Measurements from ENCODE around the gene CECR2.
A peak's percentile ranks its signal among the peaks of the same experiment; 100 is the strongest.
"Not testable (repeated sequence)": the region's sequence is repeated elsewhere in the genome, so short reads cannot be mapped to it uniquely, and the experiment has no call there.

Gene CECR2

DNA sequence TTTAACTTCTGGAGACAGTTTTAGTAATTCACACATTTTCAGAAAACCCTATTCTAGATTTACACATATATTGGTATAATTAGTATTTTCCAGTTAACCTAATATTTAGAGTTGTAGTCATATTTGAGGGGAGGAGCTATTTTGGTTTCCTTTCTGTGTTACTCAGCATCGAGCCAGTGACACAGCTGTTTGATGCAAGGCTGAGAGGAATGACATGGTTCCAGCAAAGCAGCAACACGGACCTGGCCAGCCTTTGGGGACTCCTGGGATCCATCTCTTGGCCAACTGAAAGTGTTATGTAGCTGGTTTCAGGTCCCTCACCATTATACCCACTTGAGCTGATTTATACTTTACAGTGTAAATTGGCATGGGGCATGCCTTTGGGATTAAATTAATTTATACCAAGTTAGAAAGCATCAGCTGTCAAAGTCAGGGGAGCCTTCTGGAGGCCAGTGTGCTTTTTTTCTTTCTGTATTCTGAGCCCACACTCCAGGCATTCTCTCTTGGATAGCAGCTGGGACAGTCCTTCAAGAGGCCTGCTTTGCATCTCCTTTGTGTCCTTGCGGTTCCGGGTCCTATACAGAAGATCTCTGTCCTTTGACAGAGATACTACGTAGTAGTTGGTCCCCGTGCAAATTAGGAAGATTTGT, 102.8 kb downstream of the CECR2 start:
- no peak for DNase-seq

- DNase-seq: no peak
Observed at GRCh38 chr22:17472932-17473331, 103.7 kb downstream of the CECR2 start.

- no peak for DNase-seq
Observed at GRCh38 chr22:17475318-17476230, 106.3 kb downstream of the CECR2 start.

- DNase-seq: no peak
Observed at GRCh38 chr22:17476838-17477237, 107.6 kb downstream of the CECR2 start.

DNA sequence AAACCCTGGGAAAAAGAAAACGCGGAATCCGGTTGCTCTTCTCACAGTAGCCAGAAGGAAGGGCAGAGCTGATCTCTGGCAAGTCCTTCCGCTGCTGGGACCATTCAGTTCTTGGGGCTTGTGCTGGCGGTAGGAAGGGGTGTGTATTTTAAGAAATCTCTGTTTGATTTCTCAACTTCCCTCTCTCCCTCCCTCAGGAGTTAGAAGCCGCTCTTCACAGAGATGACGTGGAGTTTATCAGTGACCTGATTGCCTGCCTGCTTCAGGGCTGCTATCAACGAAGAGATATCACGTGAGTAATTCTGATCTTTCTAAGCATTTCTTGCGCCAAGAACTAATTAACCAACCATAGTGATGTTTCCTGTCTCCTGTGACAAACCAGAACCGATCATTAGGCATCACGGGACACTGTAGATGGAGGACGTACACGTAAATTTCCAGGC, 108.2 kb downstream of the CECR2 start:
- no peak for DNase-seq

DNA sequence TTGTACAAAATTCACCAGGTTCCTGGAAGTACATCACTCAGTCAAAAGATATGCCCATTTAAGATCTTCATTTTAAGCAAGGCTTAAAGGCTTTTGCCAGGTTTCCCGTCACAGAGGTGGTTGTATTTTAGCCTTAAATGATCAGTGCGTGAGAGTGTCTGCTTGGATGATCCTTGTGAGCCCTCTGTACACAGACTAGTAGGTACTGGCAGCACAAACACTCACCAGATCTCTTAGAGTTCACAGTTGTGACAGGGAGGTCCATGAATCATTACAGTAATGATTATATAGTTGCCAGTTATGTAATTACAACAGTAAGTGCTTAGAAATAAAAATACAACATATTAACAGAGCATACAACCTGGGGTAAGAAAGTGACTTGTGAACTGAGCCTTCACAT, 109.9 kb downstream of the CECR2 start:
- DNase-seq: no peak

GRCh38 chr22:17481424-17481823, 112.2 kb downstream of the CECR2 start:
- DNase-seq: no peak

GRCh38 chr22:17483688-17484372, 114.6 kb downstream of the CECR2 start:
- no peak for DNase-seq

DNA sequence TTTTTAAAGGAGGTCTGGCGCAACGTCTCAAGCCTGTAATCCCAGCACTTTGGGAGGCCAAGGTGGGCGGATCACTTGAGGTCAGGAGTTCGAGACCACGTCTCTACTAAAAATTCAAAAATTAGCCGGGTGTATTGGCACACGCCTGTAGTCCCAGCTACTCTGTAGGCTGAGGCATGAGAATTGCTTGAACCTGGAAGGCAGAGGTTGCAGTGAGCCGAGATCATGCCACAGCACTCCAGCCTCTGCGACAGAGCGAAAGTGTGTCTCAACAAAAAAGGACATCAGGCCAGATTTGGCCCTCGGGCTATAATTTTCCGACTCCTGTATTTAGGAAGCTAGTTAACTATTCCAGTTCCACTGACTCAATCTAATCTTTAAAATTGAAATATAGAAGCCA, 115.3 kb downstream of the CECR2 start:
- no peak for DNase-seq

DNA sequence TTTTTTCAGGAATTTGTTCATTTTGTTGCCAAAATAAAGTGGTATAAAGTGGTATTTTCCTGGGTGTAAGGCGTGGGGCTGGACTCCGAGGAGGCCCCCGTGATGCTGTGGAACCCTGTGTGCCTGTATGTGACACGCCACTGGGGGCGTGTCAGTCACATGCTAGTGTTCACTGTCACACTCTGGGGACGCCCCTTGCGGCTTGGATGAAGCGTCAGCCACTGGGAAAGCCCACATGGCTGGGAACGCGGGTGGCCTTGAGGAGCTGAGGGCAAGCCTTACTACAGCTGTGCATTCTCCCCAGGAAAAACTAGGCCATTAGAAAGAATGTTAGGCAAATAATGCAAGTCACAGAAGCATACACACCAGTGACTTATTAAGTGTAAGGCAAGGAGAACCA, 117.1 kb downstream of the CECR2 start:
- no peak for DNase-seq

DNA sequence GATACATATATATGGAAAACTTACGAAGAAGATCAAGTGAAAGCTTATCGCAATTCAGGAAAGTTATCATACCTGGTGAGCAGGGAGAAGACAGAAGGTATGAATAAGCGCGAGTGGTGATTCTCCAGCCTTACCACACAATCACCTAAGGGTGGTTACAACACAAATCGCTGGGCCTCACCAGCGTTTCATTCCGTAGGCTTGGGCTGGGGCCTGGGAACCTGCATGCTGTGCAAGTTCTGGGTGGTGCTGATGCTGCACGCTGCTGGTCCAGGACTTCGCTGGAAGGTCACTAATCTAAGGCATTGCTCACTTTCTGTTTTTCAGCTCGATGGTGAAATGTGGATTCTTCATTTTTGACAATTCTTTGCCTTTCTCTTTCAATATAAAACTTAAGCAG, 117.5 kb downstream of the CECR2 start:
- DNase-seq: no peak

- no peak for DNase-seq
Observed at GRCh38 chr22:17489101-17489500, 119.8 kb downstream of the CECR2 start.

DNA sequence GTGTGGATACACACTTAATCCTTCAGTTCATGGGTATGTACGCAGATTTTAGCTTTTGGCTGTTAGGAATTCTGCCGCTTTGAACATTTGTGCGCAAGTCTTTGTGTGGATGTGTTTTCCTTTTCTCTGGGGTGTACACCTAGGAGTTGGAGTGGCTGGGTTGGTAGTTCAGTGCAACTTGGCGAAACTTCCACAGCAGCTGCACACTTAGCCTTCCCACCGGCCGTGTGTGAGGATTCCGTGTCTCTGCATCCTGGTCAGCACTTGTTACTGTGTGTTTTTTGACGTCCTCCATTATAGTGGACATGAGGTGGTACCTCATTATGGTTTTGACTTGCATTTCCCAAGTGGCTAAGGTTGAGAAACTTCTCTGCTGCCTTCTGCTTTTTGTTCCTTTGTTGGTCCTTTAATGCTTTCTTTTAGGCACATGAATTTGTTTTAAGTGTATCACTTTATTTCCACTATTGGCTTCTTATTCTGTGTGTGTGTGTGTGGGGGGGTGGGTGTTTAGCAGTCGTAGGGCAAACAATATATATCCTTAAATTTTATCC, 121.9 kb downstream of the CECR2 start:
- DNase-seq: no peak

DNA sequence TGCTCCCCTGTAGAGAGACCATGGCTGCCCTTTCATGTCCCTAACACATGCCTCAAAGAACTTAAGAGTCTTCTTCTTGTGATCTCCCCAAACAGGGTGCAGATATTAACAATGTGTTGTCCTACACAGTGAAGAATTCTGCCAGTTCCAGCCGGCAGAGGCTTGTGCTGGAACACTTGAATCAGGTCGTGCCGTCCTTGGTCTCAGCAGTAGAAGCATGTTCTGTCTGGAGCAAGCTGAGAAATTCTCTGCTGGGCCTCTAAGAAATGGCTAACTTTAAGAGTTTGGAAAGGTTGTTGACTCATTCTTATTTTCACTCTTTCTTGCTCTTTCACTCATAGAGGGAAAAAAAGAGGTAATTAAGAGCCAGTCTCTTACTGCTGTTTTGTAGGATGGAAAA, 123.0 kb downstream of the CECR2 start:
- DNase-seq: no peak

GRCh38 chr22:17493419-17493981, 124.2 kb downstream of the CECR2 start:
- DNase-seq: no peak

- DNase-seq: no peak
Observed at GRCh38 chr22:17496841-17497240, 127.6 kb downstream of the CECR2 start.

DNA sequence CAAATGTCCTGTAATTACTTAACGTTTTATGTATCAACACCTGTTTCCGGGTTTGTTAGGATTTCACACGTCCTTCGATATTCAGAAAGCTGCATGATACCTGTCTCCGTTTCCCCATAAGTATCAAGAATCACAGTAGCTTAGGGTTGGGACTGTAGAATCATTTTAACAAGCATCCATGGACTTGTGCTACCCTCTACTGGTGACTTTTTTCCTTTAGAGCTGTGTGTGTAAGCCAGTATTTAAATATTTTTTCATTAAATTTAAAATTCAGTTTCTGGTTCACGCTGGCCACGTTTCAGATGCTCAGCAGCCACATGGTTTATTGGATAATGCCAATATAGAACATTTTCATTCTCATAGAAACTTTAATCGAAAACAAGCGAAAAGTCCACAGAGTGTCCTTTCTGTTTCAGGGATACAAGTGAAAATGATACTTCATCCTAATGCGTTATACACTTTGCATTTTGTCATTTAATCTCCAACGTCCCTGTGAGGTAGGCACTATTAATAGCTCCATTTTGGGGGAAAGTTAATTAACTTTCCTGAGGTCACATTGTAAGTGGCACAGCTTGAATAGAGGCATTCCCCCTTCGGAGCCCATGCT, 132.5 kb downstream of the CECR2 start:
- DNase-seq: peak; percentile 71

GRCh38 chr22:17508110-17508509, 138.8 kb downstream of the CECR2 start:
- DNase-seq: no peak

DNA sequence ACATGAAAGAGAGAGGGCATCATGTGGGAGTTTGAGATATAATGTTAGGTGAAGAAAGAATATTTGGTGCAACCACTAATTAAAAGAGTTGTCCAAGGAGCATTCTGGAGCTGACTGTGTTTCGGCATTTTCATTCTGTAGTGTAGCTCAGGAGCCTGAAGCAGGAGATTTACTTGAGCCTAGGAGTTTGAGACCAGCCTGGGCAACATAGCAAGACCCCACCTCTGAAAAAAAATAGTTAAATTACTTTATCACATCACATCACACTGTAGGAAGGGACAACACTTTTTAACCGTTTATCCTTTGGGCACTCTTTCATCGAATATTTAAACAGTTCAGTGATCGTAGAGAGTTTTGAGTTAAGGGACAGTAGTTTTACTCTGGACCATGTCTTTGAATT, 143.7 kb downstream of the CECR2 start:
- no peak for DNase-seq

- DNase-seq: no peak
Observed at GRCh38 chr22:17513612-17514011, 144.4 kb downstream of the CECR2 start.

GRCh38 chr22:17514084-17514483, 144.8 kb downstream of the CECR2 start:
- no peak for DNase-seq

GRCh38 chr22:17518406-17518805, 149.1 kb downstream of the CECR2 start:
- DNase-seq: no peak

DNA sequence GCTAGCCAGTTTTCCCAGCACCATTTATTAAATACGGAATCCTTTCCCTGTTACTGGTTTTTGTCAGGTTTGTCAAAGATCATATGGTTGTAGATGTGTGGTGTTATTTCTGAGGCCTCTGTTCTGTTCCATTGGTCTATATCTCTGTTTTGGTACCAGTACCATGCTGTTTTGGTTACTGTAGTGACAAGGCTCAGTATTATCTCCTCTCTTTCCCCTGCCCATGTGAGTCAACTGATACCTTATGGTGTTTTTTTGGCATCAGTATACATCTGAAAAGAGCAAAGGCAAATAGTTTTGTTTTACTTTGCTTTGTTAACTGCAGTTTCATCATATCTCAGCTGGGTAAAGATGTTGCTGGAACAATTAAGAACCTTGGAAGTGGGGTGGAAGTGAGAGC, 152.7 kb downstream of the CECR2 start:
- DNase-seq: not testable (repeated sequence)

Measured in hematopoietic multipotent progenitor cell treated with erythropoietin and hydrocortisone succinate and interleukin-3 and kit ligand, for 8 days (in vitro differentiated cells).